ENCODE measurements around the gene SERPINA5. TPM values are rescaled to one million over a fixed set of nuclear protein-coding genes. Genes with fewer than 3 reads are reported as not detected.

SERPINA5 gene
- total and polyA plus RNA-seq, 2 of the 8 experiments (the other 6 are each of a cell fraction or from before 2014, with no cell fraction given), result 1.8 to 1.9 TPM

GRCh38 chr14:94623856-94624499, 42.8 kb downstream of the SERPINA5 start:
- Histone ChIP-seq H2AK5ac (ENCODE audit: low read depth, low read length) (no peak overlapping the region), H3K14ac (ENCODE audit: insufficient read length) (no peak overlapping the region), H3K18ac (ENCODE audit: extremely low read depth, low read length) (no peak overlapping the region), H3K4me2 (ENCODE audit: insufficient read depth in 1 of 2, low read depth in 2 of 2, low read length in 2 of 2) (no peak overlapping the region), H3K79me2 (ENCODE audit: control insufficient read depth in 1 of 2, insufficient read depth in 2 of 2, low read length in 2 of 2) (no peaks in the 10 kb centered on the region), H3K23me2 (ENCODE audit: low read depth, low read length) (no peaks in the 10 kb centered on the region), H2BK12ac (ENCODE audit: low read depth, low read length) (no peak overlapping the region), H3K56ac (replicated peaks; ENCODE audit: insufficient read length, low read depth, low read length) (no peak overlapping the region), H3K23ac (ENCODE audit: insufficient read length) (no peak overlapping the region), H2AFZ (ENCODE audit: low read length) (no peak overlapping the region), H3K36me3 (ENCODE audit: control insufficient read depth in 2 of 4, insufficient read depth in 4 of 4, low read length in 3 of 4) (no peaks in the 10 kb centered on the region), H3K4me1 (replicated peaks in 1 of 4; ENCODE audit: control insufficient read depth in 3 of 4, insufficient read depth in 4 of 4, low read length in 3 of 4) (no peaks in the 10 kb centered on the region), H2BK20ac (ENCODE audit: low read length) (no peak overlapping the region), H3K4ac (replicated peaks; ENCODE audit: insufficient read length, low read depth, low read length) (no peak overlapping the region), H3K27me3 (replicated peaks in 1 of 4; ENCODE audit: control insufficient read depth in 3 of 4, extremely low read depth in 1 of 4, insufficient read depth in 3 of 4, low read length in 3 of 4) (no peaks in the 10 kb centered on the region), H4K8ac (ENCODE audit: extremely low read depth, insufficient read depth, low read length) (no peak overlapping the region), H3K27ac (ENCODE audit: low read depth, low read length) (no peak overlapping the region), H3K9ac (replicated peaks in 1 of 4; ENCODE audit: extremely low read depth in 1 of 4, low read depth in 3 of 4, low read length in 3 of 4) (no peak overlapping the region), H4K20me1 (replicated peaks in 1 of 2; ENCODE audit: control insufficient read depth in 1 of 2, insufficient read depth in 2 of 2, low read length in 2 of 2) (no peaks in the 10 kb centered on the region), H2BK15ac (ENCODE audit: low read length) (no peak overlapping the region), H3K79me1 (ENCODE audit: low read depth, low read length) (no peaks in the 10 kb centered on the region), H3K9me3 (ENCODE audit: insufficient read depth in 2 of 2, low read depth in 1 of 2, low read length in 1 of 2) (peaks cover 6 to 8% of the 10 kb centered on the region in 2 experiments; a peak in 2 of 4 replicates), H3K4me3 (ENCODE audit: extremely low read depth in 1 of 4, insufficient read depth in 2 of 4, low read depth in 3 of 4, low read length in 4 of 4) (no peak overlapping the region), H2BK120ac (replicated peaks; ENCODE audit: low read depth, low read length) (no peak overlapping the region), H2BK5ac (ENCODE audit: low read depth, low read length) (peak overlapping the region; percentile 8; the same call in 1 of the 2 replicates), H4K5ac (ENCODE audit: insufficient read length, low read depth, low read length) (no peak overlapping the region), H4K91ac (replicated peaks; ENCODE audit: insufficient read length, low read length) (no peak overlapping the region)
- 86% methylated on average over 7 of the region's 7 CpGs; no CpG with 5 or more reads in 1 of the 2 experiments for WGBS, 2 experiments (ENCODE audit: extremely low coverage in 1 of 2, insufficient coverage in 1 of 2, insufficient read length in 1 of 2, insufficient replicate concordance in 2 of 2, low coverage in 1 of 2, low lambda C conversion rate in 2 of 2, missing lambda C conversion rate in 1 of 2)
- ChIA-PET CTCF (ENCODE audit: partially characterized antibody) (interaction anchor here (0.7 to 1.7 kb wide), 4 partner anchors 9 to 184 kb away, joined by 3 read pairs; no protein-coding TSS in a partner anchor), POLR2A (ENCODE audit: partially characterized antibody) (no interaction called here)
- no peak for DNase-seq (ENCODE audit: low read depth in 1 of 2, low spot score in 2 of 2)
- FAIRE-seq, result no peak
- TF ChIP-seq JUN (IDR thresholded peaks at IDR 0.05; ENCODE audit: low read depth, low read length) (no peak), TAF7 (optimal IDR thresholded peaks at IDR 0.05; ENCODE audit: borderline replicate concordance, low read depth, low read length) (no peak), BACH1 (IDR thresholded peaks at IDR 0.05; ENCODE audit: low read length) (no peak), RFX5 (IDR thresholded peaks at IDR 0.05; ENCODE audit: borderline replicate concordance, low read depth, low read length) (no peak), TAF1 (IDR thresholded peaks at IDR 0.05; ENCODE audit: low read depth, low read length) (no peak), ATF3 (IDR thresholded peaks at IDR 0.05; ENCODE audit: insufficient read depth, low read depth, low read length) (no peak), BCL11A (IDR thresholded peaks at IDR 0.05; ENCODE audit: low read depth in 2 of 2, low read length in 2 of 2) (no peak), POU5F1 (IDR thresholded peaks at IDR 0.05; ENCODE audit: low read depth, low read length) (no peak), SIRT6 (IDR thresholded peaks at IDR 0.05; ENCODE audit: low read length) (no peak), RAD21 (IDR thresholded peaks at IDR 0.05 in 1 of 2, conservative IDR thresholded peaks at IDR 0.05 in 1 of 2; ENCODE audit: low read depth in 2 of 2, low read length in 2 of 2) (no peak), HDAC6 (IDR thresholded peaks at IDR 0.05; ENCODE audit: low read depth, low read length) (no peak), CHD2 (IDR thresholded peaks at IDR 0.05; ENCODE audit: low read length) (no peak)

All from H1 (cell line).